Measurements from ENCODE around the gene TCOF1. TPM values are rescaled to one million over a fixed set of nuclear protein-coding genes. Genes with fewer than 3 reads are reported as not detected.

The TCOF1 gene
- total and polyA plus RNA-seq, 2 donors (not counting 3 experiments of a cell fraction or from before 2014, with no cell fraction given) = 11.2 to 52.0 TPM

- no peak overlapping the region for H3K4me2 ChIP-seq (ENCODE audit: insufficient read depth, low read length)
- ChIA-PET POLR2A (interaction anchor here (0.6 kb wide), 1 partner anchor 89 kb away, joined by 9 read pairs; no protein-coding TSS in a partner anchor), CTCF (interaction anchor here (0.8 kb wide), 2 partner anchors 11 to 143 kb away, joined by 3 read pairs; no protein-coding TSS in a partner anchor)
- DNase-seq (ENCODE audit: low read depth, low spot score) = no peak
- intact Hi-C loops (cut with micrococcal nuclease) = loop anchor here (5.0 kb wide), 1 partner anchor 52 kb away; no protein-coding TSS in a partner anchor
- H2AFZ ChIP-seq (ENCODE audit: low read depth, low read length) = no peak overlapping the region
- no peak for FAIRE-seq
- H3K36me3 ChIP-seq (ENCODE audit: control insufficient read depth in 2 of 2, extremely low read depth in 1 of 2, insufficient read depth in 2 of 2, low read length in 2 of 2) = no peaks in the 10 kb centered on the region
- no peaks in the 10 kb centered on the region for H3K9me1 ChIP-seq (replicated peaks; ENCODE audit: control insufficient read depth, extremely low read depth, insufficient read depth, low read length)
- dilution Hi-C loops (cut with MboI; ENCODE audit: extremely low pct_ligation_motif_present, low sequenced_read_pairs) = no loop called here
- no peak overlapping the region for H3K9ac ChIP-seq (replicated peaks; ENCODE audit: extremely low read depth, insufficient read depth, low read length)
- no peak overlapping the region for H3K27ac ChIP-seq (ENCODE audit: insufficient read depth, low read depth, low read length)
- H3K9me3 ChIP-seq (replicated peaks; ENCODE audit: control insufficient read depth, insufficient read depth, low read length) = no peaks in the 10 kb centered on the region
- no TSS peak for BruUV-seq (replicated peaks)
- no peak for TF ChIP-seq GATA2 (IDR thresholded peaks at IDR 0.05; ENCODE audit: insufficient read depth, insufficient read length, low read depth, low read length)
- TF ChIP-seq CTCF (IDR thresholded peaks at IDR 0.05; ENCODE audit: extremely low read depth in 1 of 2, insufficient read depth in 1 of 2, low read depth in 1 of 2, low read length in 2 of 2) = no peak
- no peak for TF ChIP-seq JUN (IDR thresholded peaks at IDR 0.05; ENCODE audit: borderline replicate concordance, insufficient read depth, insufficient read length, low read depth)
- TF ChIP-seq POLR2AphosphoS5 (IDR thresholded peaks at IDR 0.05; ENCODE audit: insufficient read depth, low read depth, low read length) = no peak
- no peak for TF ChIP-seq MAX (IDR thresholded peaks at IDR 0.05; ENCODE audit: insufficient read depth, insufficient read length)
- no peaks in the 10 kb centered on the region for H4K20me1 ChIP-seq (replicated peaks; ENCODE audit: control insufficient read depth, extremely low read depth, insufficient read depth, low read length)
- no peak overlapping the region for H3K4me3 ChIP-seq (replicated peaks in 1 of 3; ENCODE audit: insufficient read depth in 1 of 3, low read depth in 1 of 3, low read length in 3 of 3)
- peaks cover 24% of the 10 kb centered on the region for H3K4me1 ChIP-seq (ENCODE audit: control insufficient read depth, extremely low read depth, insufficient read depth, low read length)
- no peaks in the 10 kb centered on the region for H3K79me2 ChIP-seq (ENCODE audit: control insufficient read depth, insufficient read depth, low read length)
- H3K27me3 ChIP-seq (ENCODE audit: control insufficient read depth in 2 of 2, insufficient read depth in 2 of 2, low read length in 2 of 2) = no peaks in the 10 kb centered on the region
Measured at GRCh38 chr5:150319484-150319790, 38.1 kb upstream of the TCOF1 start.

Data from endothelial cell of umbilical vein (primary cell).